KOPT-K1 (cell line): ENCODE data around the gene TTC28.

Experiments used
- H3K27ac ChIP-seq: fragments of 200-600 bp; sonication (generic); 2 replicates; pipeline ENCODE4 v1.5.1; 2016; ENCODE audit warnings: antibody characterized with exemption, mild to moderate bottlenecking, low read depth, low read length; ENCODE audit not compliant: poor library complexity, severe bottlenecking
- H3K36me3 ChIP-seq: fragments of 200-600 bp; sonication (generic); 2 replicates; pipeline ENCODE4 v1.5.1; 2017; ENCODE audit warnings: antibody characterized with exemption, mild to moderate bottlenecking, low read length, moderate library complexity; ENCODE audit not compliant: insufficient read depth
- H3K9me3 ChIP-seq: fragments of 200-600 bp; sonication (generic); 2 replicates; pipeline ENCODE4 v1.5.1; 2017; ENCODE audit warnings: antibody characterized with exemption, low read length, mild to moderate bottlenecking; ENCODE audit not compliant: insufficient read depth, poor library complexity, severe bottlenecking

The TTC28 gene

DNA sequence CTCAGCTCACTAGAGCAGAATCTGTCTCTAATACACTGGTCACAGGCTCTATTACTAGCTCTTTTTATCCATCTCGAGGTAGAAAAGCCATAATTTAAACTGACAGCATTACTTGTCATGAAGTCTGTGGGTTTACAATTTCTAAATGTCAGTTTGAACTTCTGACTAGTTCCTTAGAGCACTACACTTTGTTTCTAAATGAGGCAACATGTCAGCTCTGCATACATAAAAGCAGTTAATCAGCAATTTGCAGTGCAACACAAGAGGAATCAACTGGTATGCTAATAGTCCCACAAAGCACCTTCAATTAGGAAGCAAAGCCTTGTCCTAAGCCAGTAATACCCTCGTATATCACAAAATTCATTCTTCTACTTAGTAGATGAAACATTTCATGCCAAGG, 321.3 kb downstream of the TTC28 start:
- H3K27ac ChIP-seq, result no peak overlapping the region
- H3K36me3 ChIP-seq, result no peaks in the 10 kb centered on the region
- H3K9me3 ChIP-seq, result peaks cover 10% of the 10 kb centered on the region

DNA sequence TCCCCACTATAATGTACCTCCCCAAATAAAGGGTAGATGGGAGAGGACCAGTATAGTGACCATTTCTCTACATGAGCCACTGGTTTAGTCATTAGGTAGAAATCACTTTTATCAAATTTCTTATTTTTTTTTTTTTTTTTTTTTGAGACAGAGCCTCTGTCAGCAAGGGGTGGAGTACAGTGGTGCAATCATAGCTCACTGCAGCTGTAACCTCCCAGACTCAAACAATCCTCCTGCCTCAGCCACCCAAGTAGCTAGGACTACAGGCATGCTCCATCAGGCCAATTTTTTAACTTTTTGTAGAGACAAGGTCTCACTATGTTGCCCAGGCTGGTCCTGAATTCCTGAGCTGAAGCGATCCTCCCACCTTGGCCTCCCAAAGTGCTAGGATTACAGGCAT, 322.4 kb downstream of the TTC28 start:
- Histone ChIP-seq H3K9me3 (no peaks in the 10 kb centered on the region), H3K27ac (no peak overlapping the region), H3K36me3 (no peaks in the 10 kb centered on the region)

DNA sequence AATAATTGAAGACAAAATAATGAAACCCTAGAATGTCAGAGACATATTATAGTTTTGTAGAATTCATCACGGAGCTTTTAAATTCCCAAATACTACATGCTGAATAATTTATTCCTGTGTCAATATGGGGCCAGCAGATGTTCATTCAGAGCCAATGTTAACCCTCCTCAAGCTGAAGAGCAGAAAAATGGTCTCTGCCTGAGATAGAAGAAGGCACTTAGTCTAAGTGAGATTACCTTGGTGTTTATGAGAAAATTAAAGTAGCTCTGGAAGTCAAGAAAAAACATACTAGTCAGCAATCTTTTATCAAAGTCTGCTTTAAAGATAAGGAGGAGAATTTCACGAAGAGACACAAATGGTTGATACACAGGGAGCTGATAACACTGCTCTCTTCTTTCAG, 328.2 kb downstream of the TTC28 start:
- Histone ChIP-seq H3K27ac (no peak overlapping the region), H3K9me3 (no peaks in the 10 kb centered on the region), H3K36me3 (no peaks in the 10 kb centered on the region)

DNA sequence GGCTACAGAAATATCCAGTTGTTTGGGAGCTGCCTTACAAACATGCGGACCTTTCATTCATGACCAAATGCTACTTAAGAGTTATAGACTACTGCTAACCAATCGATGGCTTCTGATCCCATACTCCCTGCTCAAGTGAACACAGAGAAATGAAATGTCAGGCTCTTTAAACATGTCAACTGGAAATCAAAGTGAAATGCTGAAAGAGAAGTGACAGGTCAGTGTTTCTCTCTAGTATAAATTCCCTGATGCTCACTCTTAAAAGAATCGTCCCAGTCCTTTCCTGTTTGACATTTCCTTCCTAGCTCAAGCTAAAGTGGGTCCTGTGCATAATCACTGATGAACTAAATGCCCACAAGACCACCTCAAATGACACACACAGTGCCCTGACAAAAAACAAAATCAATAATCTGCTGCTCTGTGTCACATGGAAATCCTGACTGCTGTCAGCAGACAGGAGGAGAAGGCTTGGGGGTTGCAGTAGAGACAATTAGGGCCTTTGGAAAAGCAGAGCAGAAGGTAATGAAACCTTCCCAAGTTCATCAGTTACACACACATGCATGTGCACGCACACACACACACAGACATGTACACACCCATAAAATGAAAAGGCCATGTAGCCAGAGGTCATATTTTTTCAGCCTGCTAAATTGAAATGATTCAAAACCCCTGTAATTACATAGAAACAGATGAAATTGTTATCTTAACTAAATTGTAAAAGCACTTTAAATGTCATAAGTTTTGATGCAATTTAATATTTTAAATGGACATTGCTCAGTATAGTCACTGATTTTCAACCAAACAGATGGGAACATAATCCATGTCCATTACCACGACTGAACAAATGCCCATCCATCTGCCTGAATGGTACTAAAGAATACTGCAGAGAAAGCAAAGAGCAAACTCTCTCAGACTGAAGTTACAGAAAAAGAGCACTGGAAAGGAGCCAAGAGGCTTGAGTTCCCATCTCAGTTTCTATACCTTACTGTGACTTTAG, 330.7 kb downstream of the TTC28 start:
- Histone ChIP-seq H3K27ac (no peak overlapping the region), H3K9me3 (no peaks in the 10 kb centered on the region), H3K36me3 (no peaks in the 10 kb centered on the region)

DNA sequence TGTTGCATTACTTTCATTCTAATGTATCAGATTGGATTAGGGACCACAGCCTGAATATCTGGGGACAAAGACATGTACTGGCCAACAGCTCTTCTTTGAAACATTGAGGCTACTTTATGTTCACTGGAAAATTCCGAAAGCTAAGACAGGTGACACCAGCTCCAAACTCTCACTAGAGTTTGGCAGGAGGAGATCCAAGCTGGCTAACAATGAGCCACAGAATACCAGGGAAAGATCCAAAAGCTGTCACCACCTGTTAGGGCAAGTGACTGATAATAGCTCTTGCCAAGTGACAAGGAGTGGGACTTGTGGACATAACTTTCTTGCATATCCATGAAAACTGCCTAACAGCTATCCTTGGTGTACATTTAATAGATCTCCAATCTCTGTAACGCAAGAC, 333.3 kb downstream of the TTC28 start:
- no peaks in the 10 kb centered on the region for H3K36me3 ChIP-seq
- no peaks in the 10 kb centered on the region for H3K9me3 ChIP-seq
- no peak overlapping the region for H3K27ac ChIP-seq

DNA sequence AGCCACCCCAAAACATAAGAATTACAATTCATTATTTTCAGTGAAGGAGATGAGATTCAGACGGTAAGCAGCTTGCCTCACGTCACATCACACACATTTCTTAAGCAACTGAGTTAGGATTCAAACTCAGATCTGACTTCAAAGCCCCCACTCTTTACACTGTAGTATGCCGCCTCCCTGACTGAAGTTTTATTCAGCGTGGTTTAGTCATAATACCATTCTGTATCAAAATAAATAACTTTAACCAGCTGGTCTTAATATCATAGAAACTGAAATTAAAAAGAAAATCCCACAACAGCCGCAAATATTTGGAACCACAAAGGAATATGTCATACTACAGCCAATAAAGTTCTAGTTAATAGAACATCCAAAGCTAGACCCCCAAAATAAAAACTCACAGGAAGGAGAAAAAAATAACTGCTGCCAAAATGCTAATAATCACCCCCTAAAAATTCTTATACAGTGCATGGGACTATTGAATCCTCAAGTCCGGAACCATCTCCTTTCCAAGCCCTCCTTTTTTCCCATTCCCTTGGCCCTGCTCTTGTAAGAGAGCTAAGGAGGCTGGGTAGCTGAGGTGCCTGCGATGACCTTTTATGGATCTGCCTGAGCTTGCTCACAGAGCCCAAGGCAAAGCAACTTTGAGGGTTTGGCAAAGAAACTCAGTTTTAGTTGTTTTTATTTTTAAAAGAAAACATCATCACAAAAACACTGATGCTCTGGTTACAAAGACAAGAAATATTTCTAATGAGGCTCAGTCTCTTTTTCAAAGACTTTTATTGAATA, 334.5 kb downstream of the TTC28 start:
- no peaks in the 10 kb centered on the region for H3K36me3 ChIP-seq
- H3K9me3 ChIP-seq, result no peaks in the 10 kb centered on the region
- H3K27ac ChIP-seq, result no peak overlapping the region

DNA sequence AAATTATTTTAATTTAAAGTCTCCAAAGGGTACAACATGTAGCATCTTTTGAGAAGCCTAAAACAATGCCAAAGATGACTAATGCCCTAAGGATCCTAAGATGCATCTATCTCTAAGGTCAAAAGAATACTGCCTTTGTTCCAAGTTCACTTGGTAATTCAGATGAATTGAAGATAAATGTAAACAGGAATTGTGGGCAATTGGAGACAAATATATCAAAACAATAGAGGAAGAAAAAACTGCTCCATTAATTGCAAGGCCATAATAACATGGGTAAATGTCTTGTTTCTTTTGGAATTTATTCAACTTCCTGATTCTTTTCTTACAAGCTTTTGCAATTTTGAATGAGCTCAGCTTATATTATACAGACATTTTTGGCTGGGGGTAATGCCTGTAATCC, 338.6 kb downstream of the TTC28 start:
- no peak overlapping the region for H3K27ac ChIP-seq
- no peaks in the 10 kb centered on the region for H3K36me3 ChIP-seq
- H3K9me3 ChIP-seq, result no peaks in the 10 kb centered on the region

DNA sequence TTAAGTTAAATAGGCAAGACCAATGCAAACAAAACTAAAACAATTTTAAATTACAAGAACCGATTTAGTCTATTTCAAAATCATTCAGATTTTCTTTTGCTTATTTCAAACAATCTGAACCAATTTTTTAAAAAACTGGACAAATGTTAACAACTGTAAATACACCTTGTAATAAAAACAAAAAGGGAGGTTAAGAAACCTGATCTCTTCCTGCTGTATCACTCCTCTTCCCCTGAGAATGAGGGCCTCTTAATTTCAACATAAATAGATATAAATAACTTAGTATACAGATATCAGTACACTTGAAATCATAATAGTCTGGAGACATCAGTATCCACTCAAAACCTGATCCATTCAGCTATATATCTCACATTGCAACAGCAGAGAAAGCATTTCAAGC, 346.6 kb downstream of the TTC28 start:
- no peaks in the 10 kb centered on the region for H3K9me3 ChIP-seq
- H3K27ac ChIP-seq, result no peak overlapping the region
- no peaks in the 10 kb centered on the region for H3K36me3 ChIP-seq

DNA sequence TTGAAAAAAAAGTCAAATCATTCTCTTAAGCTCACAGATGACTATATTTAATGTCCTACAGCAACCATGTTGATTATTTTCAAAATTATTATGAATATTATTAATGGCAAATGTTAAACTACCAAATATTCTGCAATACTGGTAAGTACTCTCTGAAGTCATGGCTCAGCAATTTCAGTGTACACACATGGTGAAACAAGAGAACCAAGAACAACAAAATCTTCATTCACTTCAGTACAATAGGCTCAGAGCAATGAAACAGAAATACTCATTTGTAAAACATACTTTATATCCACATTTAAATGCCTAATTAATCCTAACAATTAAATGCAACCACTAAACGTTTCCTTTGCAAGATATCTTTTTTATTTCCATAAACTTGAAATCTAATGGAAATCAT, 347.2 kb downstream of the TTC28 start:
- no peak overlapping the region for H3K27ac ChIP-seq

DNA sequence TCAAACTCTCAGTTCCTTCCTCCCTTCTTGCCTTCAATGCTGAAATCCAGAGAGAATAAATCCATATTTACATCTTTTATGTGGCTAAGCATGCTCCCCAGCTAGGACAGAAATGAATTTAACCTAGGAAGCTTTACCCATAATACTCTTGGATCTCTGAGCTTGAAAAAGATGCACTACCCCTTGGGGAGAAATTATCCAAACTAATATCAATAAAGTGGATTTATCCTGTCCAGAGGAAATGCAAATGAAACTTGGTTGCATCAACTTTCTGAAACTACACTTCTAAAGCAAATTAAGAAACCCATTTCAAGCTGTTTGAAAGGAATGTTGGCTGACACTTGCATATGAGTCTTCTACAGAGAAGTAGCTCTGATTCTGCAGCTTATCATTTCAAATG, 347.9 kb downstream of the TTC28 start:
- no peaks in the 10 kb centered on the region for H3K9me3 ChIP-seq
- no peak overlapping the region for H3K27ac ChIP-seq
- H3K36me3 ChIP-seq, result no peaks in the 10 kb centered on the region

More for the DNA sequence above, 347.2 kb downstream of the TTC28 start:
- H3K36me3 ChIP-seq, result no peaks in the 10 kb centered on the region
- H3K9me3 ChIP-seq, result no peaks in the 10 kb centered on the region

DNA sequence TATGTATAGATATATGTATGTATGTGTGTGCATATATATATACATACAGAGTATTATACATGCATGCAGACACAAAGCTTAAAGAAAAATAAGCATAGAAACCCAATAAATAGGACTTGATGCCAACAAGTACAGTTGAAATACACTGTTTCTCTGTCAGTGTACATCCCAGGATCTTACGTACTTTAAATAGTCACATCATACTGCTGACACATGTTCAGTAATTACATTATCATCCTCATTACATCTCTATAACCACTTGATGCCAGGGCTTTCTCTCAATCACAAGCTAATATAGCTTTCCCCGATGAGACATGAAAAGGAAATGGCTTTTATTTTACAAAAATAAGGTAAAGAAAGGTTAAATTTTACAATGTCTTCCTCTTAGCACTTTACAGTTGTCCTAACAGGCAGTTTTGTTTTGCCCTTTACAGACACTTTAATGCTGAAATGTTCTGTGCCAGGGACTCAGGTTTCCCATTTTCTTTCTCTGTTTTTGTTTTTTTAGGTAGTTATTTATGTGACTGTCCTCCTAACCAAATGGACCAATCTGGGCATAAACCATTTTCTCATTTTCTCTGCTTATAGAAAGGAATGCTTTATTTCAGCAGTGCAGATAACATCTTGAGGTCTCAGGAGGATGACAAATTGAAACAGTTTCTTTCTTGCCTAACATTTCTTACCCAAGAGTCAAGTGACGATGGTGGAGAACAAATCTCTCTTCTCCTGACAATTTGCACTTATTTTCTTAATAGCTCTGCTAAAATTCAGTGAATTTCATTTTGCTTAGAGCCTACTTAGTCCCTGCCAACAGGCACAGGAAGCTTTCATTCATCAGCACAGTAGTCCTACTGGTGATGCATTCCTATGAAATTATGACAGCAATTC, 350.2 kb downstream of the TTC28 start:
- no peak overlapping the region for H3K27ac ChIP-seq
- H3K36me3 ChIP-seq, result no peaks in the 10 kb centered on the region
- no peaks in the 10 kb centered on the region for H3K9me3 ChIP-seq

DNA sequence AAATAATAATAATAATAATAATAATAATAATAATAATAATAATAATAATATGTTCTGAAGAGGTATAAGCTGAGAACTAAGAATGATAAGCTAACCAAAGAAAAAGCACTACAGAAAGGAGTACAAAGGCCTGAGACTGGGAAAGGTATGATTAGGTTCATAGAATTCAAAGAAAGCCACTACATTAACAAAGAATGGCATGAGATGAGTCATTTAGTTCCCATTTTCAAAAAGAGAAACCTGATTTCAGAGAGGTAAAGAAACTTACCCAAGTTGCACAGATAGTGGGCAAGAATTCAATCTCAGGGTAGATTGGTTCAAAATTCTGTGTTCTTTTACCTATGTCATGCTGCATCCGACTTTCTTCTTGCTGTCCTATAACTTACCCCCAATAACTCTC, 350.9 kb downstream of the TTC28 start:
- Histone ChIP-seq H3K27ac (no peak overlapping the region), H3K36me3 (no peaks in the 10 kb centered on the region), H3K9me3 (no peaks in the 10 kb centered on the region)

DNA sequence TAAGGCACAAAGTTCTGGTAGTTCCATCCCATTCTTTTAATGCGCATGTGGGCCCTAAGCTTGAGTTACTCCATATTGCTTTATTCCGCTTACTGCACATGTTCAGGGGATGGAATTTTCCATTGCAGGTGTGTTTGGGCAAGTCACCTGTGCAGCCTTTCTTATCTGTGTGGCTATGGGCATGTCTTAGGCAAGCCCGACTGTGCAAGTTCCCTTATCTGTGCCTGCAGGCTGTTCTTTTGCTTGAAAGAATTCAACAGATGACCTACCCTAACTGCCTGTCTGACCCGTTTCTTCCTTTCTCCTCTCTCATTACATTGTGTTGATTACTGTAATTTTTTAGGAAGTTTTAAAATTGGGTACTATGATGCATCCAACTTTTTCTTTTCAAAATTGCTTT, 363.6 kb downstream of the TTC28 start:
- H3K27ac ChIP-seq, result no peak overlapping the region
- no peaks in the 10 kb centered on the region for H3K36me3 ChIP-seq
- no peaks in the 10 kb centered on the region for H3K9me3 ChIP-seq

DNA sequence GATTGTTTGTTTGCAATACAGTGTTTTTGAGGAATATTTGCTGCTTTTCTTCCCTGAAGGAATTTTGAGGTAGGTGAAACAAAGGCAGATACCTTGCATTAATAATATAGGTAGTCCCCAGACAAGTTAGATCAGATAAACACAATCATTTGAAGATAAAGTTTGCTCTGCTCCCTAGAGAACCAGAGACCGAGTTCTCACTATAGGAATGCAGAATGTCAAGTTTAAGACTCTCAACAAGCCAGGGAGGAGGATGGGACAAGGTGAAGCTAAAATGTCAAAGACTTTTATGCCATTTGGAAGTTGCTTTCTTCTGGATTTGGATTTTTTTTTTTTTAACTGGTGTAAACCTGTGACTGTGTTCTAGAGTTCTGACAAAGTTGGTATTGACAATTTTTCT, 364.7 kb downstream of the TTC28 start:
- H3K27ac ChIP-seq, result no peak overlapping the region
- H3K36me3 ChIP-seq, result no peaks in the 10 kb centered on the region
- H3K9me3 ChIP-seq, result no peaks in the 10 kb centered on the region

DNA sequence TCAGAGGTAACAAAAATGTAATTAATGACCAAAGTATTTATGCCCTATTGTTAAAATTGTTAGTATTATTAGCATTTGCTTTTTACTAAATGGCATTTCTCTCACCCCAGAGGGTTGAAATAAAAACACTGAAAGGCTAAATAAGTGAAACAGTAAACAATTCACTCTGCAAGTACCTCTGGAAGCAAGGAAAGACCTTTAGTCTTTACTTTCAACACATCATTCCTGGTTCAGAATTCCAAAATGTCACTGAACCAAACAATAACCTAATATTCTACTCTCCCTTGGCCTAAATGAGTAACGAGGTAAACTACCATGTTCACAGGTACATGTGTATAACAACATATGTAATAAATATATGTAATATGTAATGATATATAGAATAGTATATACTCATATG, 369.3 kb downstream of the TTC28 start:
- Histone ChIP-seq H3K27ac (no peak overlapping the region), H3K36me3 (no peaks in the 10 kb centered on the region), H3K9me3 (no peaks in the 10 kb centered on the region)
